Dedifferentiated amniotic fluid mesenchymal stem cell (primary cell): Measurements from ENCODE around the gene PLEKHA6.
A peak's percentile ranks its signal among the peaks of the same experiment; 100 is the strongest.

Experiments used
- DNase-seq: peaks from one replicate; pipeline ENCODE4 v3.0.0-alpha.2; 2016; ENCODE audit errors: extremely low spot score

PLEKHA6 gene

DNA sequence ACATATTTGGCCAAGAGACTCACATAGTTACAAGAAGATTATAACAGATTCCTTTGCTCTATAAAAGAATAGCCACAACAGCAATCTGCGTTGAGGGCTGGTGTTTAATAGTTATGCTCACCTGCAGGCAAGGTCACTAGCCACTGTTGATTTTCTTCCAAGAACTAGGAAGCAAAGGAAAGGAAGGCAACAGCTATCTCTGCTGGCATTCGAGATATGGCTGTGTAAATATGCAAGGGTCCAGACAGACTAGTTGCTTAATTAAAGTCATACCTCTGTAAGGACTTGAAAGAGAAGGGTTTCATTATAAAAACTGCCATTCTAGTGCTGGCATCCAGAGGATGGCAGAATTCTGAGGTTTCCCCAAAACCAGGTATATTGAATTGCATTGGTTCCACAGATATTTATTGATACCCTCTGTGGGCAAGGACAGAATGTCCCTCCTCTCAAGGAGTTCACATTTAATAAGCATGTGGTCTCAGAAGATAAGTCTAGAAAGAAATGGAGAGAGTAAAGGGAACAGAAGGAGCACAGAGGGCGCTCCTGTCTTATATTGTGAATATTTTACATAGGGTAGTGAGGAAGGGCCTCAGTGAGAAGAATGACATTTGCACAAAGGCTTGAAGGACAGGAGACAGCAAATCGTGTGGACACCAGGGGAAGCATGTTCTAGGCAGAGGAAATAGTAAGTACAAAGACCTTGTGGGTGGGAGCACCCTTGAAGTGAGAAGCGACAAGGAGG lies 23.6 kb upstream of the PLEKHA6 start:
- DNase-seq: no peak

GRCh38 chr1:204382714-204383083 lies 23.0 kb upstream of the PLEKHA6 start:
- DNase-seq: no peak

- no peak for DNase-seq
These were observed 20.6 kb upstream of the PLEKHA6 start for GRCh38 chr1:204380293-204380831.

DNA sequence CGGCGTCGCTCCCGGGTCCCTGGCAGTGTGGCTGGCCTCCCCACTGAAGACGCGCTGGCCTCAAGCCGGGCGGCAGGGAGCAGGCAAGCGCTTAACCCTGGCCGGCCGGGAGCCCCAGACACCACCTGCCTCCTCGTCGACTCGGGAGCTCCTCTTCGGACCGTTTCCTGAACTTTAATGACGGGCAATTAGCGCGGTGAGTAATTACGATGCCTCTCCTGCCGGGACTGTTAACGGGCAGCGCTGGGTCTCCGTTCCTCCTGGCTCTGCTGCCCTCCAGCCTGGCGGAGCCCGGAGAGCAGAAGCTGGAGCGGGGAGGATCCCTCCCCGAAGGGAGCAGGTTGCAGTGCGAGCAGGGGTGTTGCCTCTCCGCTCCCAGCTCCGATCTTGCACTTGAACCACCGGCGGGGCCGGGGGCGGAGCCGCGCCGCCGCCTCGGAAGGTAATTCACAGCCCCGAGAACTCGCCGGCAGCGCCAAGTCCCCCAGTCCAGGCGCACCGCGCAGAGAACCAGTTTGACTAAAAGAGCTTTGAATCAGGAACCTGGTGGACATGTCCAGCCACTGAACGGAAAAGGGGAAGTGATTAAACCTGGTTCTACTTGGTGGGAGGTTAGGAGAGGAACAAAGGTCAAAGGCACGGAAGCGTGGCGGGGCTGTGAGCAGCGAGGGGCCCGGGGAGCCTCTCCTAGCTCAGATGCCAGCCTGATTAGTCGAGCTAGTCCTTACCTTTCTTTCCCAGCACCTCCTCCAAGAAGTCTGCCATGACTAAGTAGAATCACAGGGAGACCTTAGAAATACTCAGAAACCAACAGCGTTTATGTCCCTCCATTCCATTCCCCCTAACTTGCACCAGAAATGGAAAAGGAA lies 18.3 kb upstream of the PLEKHA6 start:
- no peak for DNase-seq

DNA sequence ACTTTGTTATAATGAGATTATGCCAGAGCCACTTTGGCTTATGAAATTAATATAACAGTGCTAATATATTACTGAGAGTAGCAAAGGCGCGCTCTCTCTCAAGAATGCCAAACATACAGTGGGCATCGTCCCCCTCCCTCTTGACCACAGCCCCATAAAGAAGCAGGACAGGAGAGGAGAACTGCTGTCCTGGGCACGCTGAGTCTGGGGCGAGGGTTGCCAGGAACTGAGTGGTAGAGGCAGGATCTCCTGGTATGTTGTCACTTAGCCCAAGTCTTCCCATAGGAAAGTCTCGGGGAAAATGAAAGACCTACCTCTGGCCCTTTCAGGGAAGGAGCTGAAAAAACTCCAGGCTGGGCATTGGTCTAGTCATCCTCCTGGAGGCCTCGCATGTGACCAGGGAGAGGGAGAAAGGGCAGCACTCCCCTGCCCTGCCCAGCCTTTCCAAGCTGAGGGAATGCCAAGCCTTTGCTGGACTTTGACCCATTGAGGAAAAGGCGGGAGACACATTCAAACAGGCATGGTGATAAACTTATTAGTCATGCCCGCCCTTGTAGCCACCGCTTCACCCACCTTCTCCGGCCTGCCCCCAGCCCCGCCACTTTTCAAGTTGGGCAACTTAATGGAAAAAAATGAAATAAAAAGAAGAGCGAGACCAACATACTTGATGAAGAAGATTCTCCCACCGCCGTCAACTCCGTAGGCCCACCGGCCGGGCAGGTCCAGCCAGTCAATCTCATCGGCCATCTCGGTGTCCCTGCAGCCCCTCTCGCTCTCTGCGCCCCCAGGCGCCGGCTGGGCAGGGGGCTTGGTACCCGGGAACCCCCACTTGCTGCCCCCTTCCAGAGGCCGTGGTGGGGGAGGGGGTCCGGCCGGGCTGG lies 17.4 kb upstream of the PLEKHA6 start:
- DNase-seq: no peak

DNA sequence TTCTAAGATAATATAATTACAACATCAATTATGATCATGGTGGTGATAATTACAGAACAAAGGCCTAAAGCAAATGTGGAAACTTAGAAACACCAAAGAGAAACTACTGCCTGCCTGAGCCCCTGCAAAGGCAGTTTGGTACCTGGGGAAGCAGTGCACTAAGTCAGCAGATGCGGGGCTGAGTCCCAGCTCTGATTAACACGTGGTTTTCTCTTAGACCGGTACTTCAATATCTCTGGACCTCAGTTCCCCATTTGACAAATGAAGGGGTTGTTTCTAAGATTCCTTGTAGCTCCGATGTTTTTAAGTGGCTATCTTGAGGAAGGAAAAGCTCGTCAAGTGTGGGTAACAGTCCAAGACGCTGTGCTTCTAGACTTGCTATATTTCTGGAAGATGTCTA lies 16.7 kb upstream of the PLEKHA6 start:
- DNase-seq: no peak

- no peak for DNase-seq
These were observed 14.2 kb upstream of the PLEKHA6 start for GRCh38 chr1:204373911-204374310.

DNA sequence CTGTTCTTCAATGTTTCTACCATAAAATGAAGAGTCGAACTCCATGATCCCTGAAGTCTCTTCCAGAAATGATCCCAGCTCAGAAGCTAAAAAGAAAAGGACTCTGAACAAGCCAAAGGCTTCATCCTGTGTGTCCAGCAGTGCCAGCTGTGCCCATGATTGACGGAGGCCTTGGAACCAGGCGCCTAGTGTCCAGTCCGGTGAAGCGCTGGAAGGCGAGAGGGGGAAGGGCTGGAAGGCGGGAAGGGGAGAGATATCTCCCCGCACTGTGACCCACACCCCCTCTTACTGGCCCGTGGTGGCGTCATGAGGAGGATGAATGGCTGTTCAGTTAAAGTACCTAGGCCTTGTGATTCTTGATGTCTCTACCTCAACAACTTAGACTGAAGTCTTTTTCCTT lies 10.4 kb upstream of the PLEKHA6 start:
- no peak for DNase-seq

DNA sequence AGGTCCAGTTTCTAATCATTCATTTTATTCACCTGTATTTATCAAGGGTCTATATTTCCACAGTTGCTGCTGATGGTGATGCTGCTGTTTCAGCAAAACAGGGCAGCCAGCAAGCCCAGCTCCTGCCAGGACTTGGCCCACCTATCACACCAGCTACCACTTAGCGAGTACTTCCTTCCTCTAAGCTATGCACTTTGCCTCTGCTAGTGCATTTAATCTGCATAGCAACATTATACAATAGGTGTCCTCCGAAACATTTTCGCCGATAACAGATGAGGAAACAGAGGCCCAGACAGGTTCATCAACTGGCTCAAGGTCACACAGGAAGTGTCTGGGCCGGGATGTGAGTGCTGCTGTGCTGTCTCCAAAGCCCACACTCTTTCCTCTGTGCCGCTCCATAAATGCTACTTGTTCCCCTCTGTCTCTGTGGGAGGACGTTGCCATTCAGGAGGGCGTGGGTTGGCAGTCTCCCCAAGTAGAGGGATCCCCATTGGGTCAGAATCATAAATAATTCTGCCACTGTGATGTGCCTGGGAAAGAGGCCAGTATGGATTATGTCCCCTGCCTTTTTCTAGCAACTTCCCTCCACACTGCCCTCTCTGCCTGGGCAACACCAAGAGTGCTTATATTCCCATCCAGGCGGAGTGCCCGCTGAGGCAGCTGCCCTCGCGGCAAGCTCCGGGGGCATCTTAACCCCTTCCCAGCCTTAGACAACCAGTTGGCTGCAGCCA lies 9.4 kb upstream of the PLEKHA6 start:
- no peak for DNase-seq

GRCh38 chr1:204367956-204368355 lies 8.2 kb upstream of the PLEKHA6 start:
- no peak for DNase-seq

DNA sequence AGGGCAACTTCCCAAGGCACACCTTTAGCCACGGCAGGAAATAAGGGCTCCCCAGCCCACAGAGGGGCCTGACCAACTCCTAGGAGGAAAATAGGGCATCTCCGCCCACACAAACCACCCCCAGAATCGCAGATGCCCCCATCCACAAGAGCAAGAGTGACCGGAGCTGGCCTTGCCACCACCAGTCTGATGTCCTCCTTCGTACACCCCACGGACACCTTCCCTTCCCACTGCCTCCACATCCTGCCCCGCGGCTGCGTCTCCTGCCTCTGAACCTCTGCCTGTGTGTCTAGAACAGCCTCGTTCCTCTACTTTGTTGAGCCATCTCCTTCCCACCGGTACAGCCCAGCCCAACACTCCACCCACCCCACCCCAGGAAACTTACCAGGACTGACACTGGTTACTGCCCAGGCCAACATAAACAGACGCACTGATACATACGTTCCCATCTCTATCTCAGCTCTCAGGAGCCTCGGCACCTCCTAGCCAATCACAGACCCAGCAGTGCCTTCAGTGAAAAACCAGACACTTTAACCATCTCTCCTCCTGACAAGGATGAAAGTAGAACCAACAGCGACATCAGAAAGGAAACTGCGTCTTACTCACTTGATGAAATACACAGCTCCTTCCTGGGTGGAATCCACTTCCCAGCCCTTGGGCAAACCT lies 7.6 kb upstream of the PLEKHA6 start:
- DNase-seq: no peak

GRCh38 chr1:204366759-204367158 lies 7.0 kb upstream of the PLEKHA6 start:
- no peak for DNase-seq

- peak; percentile 69 for DNase-seq
These were observed 3.8 kb upstream of the PLEKHA6 start for GRCh38 chr1:204363335-204364114.

- no peak for DNase-seq
These were observed 3.2 kb upstream of the PLEKHA6 start for GRCh38 chr1:204362984-204363334.

GRCh38 chr1:204361781-204362180 lies 2.1 kb upstream of the PLEKHA6 start:
- DNase-seq: no peak

DNA sequence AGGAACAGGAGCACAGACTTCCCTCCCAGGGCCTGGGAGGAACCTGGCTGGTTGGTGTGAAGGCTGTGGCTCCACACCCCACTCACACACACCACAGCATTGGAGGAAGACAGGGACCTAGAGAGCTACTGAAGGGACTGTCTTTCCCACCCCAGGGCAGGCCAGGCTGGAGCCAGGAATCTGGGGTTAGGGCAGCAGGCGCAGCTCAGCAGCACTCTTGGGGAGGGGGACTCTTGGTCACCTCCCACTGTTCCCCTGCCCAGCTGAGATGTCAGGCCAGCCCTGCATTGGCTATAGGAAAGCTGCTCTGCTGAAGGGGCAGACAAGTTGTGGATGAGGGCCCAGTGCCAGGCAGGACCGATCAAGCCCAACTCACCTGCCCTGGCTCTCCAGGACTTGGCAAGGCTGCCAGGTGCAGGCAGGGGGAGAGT lies 1.6 kb upstream of the PLEKHA6 start:
- no peak for DNase-seq

- DNase-seq: no peak
These were observed 585 bp upstream of the PLEKHA6 start for GRCh38 chr1:204360314-204360713.

DNA sequence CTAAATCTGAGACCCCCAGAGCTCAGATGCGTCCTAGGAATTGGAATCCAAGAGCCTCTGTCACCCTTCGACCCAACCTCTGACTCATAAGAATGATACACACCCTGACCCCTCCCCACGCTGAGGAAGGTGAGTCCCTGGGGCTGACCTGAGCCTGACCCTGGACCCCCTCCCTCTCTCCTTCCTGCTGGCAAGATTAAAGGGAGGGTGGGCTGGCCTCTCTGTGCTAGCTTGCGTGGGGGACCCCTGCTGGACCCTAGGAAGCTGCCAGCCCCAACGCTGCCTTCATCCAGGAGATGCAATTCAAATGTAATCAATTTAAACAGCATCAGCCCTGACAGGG lies 627 bp downstream of the PLEKHA6 start:
- DNase-seq: no peak

- DNase-seq: no peak
These were observed 1.1 kb downstream of the PLEKHA6 start for GRCh38 chr1:204358605-204359004.
